ENCODE measurements around the gene AGPAT3. TPM values are rescaled to one million over a fixed set of nuclear protein-coding genes. Genes with fewer than 3 reads are reported as not detected.

AGPAT3 gene
- total and polyA plus RNA-seq, 2 donors (not counting 3 experiments of a cell fraction or from before 2014, with no cell fraction given): 39.9 to 76.7 TPM

- H2AFZ ChIP-seq (ENCODE audit: low read depth, low read length): no peak overlapping the region
- H3K4me3 ChIP-seq (replicated peaks in 1 of 3; ENCODE audit: insufficient read depth in 1 of 3, low read depth in 1 of 3, low read length in 3 of 3): no peak overlapping the region
- ChIA-PET POLR2A (no interaction called here), CTCF (interaction anchor here (0.7 kb wide), 1 partner anchor 15 kb away, joined by 3 read pairs; no protein-coding TSS in a partner anchor)
- H3K4me1 ChIP-seq (ENCODE audit: control insufficient read depth, extremely low read depth, insufficient read depth, low read length): no peaks in the 10 kb centered on the region
- no peaks in the 10 kb centered on the region for H3K79me2 ChIP-seq (ENCODE audit: control insufficient read depth, insufficient read depth, low read length)
- no peak overlapping the region for H3K9ac ChIP-seq (replicated peaks; ENCODE audit: extremely low read depth, insufficient read depth, low read length)
- no peak for FAIRE-seq
- H3K4me2 ChIP-seq (ENCODE audit: insufficient read depth, low read length): no peak overlapping the region
- H4K20me1 ChIP-seq (replicated peaks; ENCODE audit: control insufficient read depth, extremely low read depth, insufficient read depth, low read length): no peaks in the 10 kb centered on the region
- H3K36me3 ChIP-seq (ENCODE audit: control insufficient read depth in 2 of 2, extremely low read depth in 1 of 2, insufficient read depth in 2 of 2, low read length in 2 of 2): no peaks in the 10 kb centered on the region
- BruUV-seq (replicated peaks): no TSS peak
- H3K9me1 ChIP-seq (replicated peaks; ENCODE audit: control insufficient read depth, extremely low read depth, insufficient read depth, low read length): no peaks in the 10 kb centered on the region
- dilution Hi-C loops (cut with MboI; ENCODE audit: extremely low pct_ligation_motif_present, low sequenced_read_pairs) (no loop called here), intact Hi-C loops (cut with micrococcal nuclease) (no loop called here)
- TF ChIP-seq POLR2A (IDR thresholded peaks at IDR 0.05; ENCODE audit: low read depth, low read length) (no peak), EZH2 (IDR thresholded peaks at IDR 0.05; ENCODE audit: borderline replicate concordance, low read depth, low read length, severe bottlenecking) (no peak), FOS (IDR thresholded peaks at IDR 0.05; ENCODE audit: borderline replicate concordance, insufficient read depth, low read length) (no peak), GATA2 (IDR thresholded peaks at IDR 0.05; ENCODE audit: insufficient read depth, insufficient read length, low read depth, low read length) (no peak)
- no peak for DNase-seq (ENCODE audit: low read depth, low spot score)
- H3K9me3 ChIP-seq (replicated peaks; ENCODE audit: control insufficient read depth, insufficient read depth, low read length): no peaks in the 10 kb centered on the region
- H3K27me3 ChIP-seq (ENCODE audit: control insufficient read depth in 2 of 2, insufficient read depth in 2 of 2, low read length in 2 of 2): peaks cover 0 to under 1% of the 10 kb centered on the region in 2 experiments
- H3K27ac ChIP-seq (ENCODE audit: insufficient read depth, low read depth, low read length): no peak overlapping the region
Observed at GRCh38 chr21:43991447-43991991, 126.5 kb downstream of the AGPAT3 start.

DNA sequence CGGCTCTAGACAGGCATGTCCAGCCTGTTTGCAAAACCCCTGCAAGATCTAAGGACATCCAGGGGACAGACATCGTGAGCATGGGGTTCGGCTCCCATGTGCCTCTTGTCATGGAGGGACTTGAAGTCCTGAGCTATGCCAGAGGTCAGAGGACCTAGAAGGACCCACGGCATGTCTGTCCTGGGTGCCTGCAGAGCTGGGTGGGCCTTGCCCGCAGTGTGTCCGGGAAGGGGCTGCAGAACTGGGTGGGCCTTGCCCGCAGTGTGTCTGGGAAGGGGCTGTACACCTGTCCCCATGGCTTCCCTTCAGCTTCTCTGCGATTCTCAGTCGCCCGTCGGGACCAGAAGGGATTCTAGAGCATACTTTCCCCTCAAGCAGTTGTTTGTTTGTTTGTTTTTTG, 127.1 kb downstream of the AGPAT3 start:
- BruUV-seq (replicated peaks): no TSS peak
- Histone ChIP-seq H3K4me3 (replicated peaks in 1 of 3; ENCODE audit: insufficient read depth in 1 of 3, low read depth in 1 of 3, low read length in 3 of 3) (no peak overlapping the region), H3K4me1 (ENCODE audit: control insufficient read depth, extremely low read depth, insufficient read depth, low read length) (no peaks in the 10 kb centered on the region), H3K27ac (ENCODE audit: insufficient read depth, low read depth, low read length) (no peak overlapping the region), H4K20me1 (replicated peaks; ENCODE audit: control insufficient read depth, extremely low read depth, insufficient read depth, low read length) (no peaks in the 10 kb centered on the region), H3K27me3 (ENCODE audit: control insufficient read depth in 2 of 2, insufficient read depth in 2 of 2, low read length in 2 of 2) (no peaks in the 10 kb centered on the region), H3K9me3 (replicated peaks; ENCODE audit: control insufficient read depth, insufficient read depth, low read length) (no peaks in the 10 kb centered on the region), H3K4me2 (ENCODE audit: insufficient read depth, low read length) (no peak overlapping the region), H3K9ac (replicated peaks; ENCODE audit: extremely low read depth, insufficient read depth, low read length) (no peak overlapping the region), H3K9me1 (replicated peaks; ENCODE audit: control insufficient read depth, extremely low read depth, insufficient read depth, low read length) (no peaks in the 10 kb centered on the region), H3K79me2 (ENCODE audit: control insufficient read depth, insufficient read depth, low read length) (no peaks in the 10 kb centered on the region), H2AFZ (ENCODE audit: low read depth, low read length) (no peak overlapping the region), H3K36me3 (ENCODE audit: control insufficient read depth in 2 of 2, extremely low read depth in 1 of 2, insufficient read depth in 2 of 2, low read length in 2 of 2) (no peaks in the 10 kb centered on the region)
- intact Hi-C loops (cut with micrococcal nuclease) (no loop called here), dilution Hi-C loops (cut with MboI; ENCODE audit: extremely low pct_ligation_motif_present, low sequenced_read_pairs) (no loop called here)
- FAIRE-seq (no peak), DNase-seq (ENCODE audit: low read depth, low spot score) (no peak)
- TF ChIP-seq POLR2AphosphoS5 (IDR thresholded peaks at IDR 0.05; ENCODE audit: insufficient read depth, low read depth, low read length) (no peak), MYC (IDR thresholded peaks at IDR 0.05; ENCODE audit: low read depth, low read length) (no peak), GATA2 (IDR thresholded peaks at IDR 0.05; ENCODE audit: insufficient read depth, insufficient read length, low read depth, low read length) (no peak), JUN (IDR thresholded peaks at IDR 0.05; ENCODE audit: borderline replicate concordance, insufficient read depth, insufficient read length, low read depth) (no peak), FOS (IDR thresholded peaks at IDR 0.05; ENCODE audit: borderline replicate concordance, insufficient read depth, low read length) (no peak), EZH2 (IDR thresholded peaks at IDR 0.05; ENCODE audit: borderline replicate concordance, low read depth, low read length, severe bottlenecking) (no peak), POLR2A (IDR thresholded peaks at IDR 0.05; ENCODE audit: low read depth, low read length) (no peak)
- TF ChIP-seq, protein P1, sequence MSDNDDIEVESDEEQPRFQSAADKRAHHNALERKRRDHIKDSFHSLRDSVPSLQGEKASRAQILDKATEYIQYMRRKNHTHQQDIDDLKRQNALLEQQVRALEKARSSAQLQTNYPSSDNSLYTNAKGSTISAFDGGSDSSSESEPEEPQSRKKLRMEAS (IDR thresholded peaks at IDR 0.05; ENCODE audit: insufficient read depth, insufficient read length): no peak
- TF ChIP-seq, protein P2, sequence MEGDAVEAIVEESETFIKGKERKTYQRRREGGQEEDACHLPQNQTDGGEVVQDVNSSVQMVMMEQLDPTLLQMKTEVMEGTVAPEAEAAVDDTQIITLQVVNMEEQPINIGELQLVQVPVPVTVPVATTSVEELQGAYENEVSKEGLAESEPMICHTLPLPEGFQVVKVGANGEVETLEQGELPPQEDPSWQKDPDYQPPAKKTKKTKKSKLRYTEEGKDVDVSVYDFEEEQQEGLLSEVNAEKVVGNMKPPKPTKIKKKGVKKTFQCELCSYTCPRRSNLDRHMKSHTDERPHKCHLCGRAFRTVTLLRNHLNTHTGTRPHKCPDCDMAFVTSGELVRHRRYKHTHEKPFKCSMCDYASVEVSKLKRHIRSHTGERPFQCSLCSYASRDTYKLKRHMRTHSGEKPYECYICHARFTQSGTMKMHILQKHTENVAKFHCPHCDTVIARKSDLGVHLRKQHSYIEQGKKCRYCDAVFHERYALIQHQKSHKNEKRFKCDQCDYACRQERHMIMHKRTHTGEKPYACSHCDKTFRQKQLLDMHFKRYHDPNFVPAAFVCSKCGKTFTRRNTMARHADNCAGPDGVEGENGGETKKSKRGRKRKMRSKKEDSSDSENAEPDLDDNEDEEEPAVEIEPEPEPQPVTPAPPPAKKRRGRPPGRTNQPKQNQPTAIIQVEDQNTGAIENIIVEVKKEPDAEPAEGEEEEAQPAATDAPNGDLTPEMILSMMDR (IDR thresholded peaks at IDR 0.05; ENCODE audit: extremely low read depth in 1 of 2, insufficient read depth in 1 of 2, low read depth in 1 of 2, low read length in 2 of 2): no peak
- CTCF ChIA-PET: no interaction called here
- POLR2A ChIA-PET: no interaction called here
